LNCAP (cell line): ENCODE data around the gene POLN.

Experiments used
- CTCF ChIP-seq: fragments of 450-650 bp; IDR thresholded peaks from 2 replicates; pipeline ENCODE4 v1.5.1; 2017; ENCODE audit warnings: mild to moderate bottlenecking

The POLN gene

DNA sequence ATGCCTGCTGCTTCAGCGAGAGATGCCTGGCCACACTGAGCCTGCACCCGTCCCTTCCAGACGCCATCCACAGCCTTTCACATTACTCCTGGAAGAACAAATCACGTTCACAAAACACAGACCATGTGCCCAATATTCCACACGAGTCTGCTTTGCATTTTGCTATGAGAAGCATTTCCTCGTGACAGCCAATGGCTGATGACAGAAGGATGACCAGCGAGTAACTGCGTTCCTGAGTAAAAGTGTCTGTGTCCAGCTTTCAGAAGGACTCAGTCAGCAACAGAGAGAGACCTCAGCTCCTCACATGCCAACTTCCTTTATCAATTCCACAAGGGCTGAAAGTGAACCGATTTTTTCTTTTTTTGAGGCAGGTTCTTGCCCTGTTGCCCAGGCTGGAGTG lies 163.3 kb downstream of the POLN start:
- TF ChIP-seq CTCF = no peak

GRCh38 chr4:2077537-2078460 lies 164.1 kb downstream of the POLN start:
- no peak for TF ChIP-seq CTCF

GRCh38 chr4:2076908-2077536 lies 164.9 kb downstream of the POLN start:
- TF ChIP-seq CTCF = no peak

GRCh38 chr4:2075987-2076907 lies 165.7 kb downstream of the POLN start:
- TF ChIP-seq CTCF = no peak

GRCh38 chr4:2075171-2075986 lies 166.5 kb downstream of the POLN start:
- no peak for TF ChIP-seq CTCF

DNA sequence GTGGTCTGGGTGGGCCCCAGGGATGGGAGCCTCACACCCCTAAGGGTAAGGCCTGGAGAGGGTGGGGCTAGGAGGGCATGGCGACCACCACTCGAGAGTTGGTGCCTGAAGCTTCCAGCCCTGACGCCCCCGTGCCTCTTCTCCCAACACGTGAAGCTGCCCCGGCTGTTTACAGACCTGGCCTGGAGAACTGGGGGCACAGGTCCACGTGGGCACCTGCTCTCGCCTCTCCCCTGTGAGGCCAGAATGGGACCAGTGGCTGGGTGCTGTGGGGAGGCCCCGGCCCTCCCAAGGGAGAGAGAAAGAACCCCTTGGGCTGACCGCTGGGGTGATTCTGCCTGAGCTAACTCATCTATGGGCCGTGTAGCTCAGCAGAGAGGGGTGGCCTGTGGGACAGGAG lies 167.3 kb downstream of the POLN start:
- no peak for TF ChIP-seq CTCF
